ENCODE results near the gene TFAP2E.

The TFAP2E gene

DNA sequence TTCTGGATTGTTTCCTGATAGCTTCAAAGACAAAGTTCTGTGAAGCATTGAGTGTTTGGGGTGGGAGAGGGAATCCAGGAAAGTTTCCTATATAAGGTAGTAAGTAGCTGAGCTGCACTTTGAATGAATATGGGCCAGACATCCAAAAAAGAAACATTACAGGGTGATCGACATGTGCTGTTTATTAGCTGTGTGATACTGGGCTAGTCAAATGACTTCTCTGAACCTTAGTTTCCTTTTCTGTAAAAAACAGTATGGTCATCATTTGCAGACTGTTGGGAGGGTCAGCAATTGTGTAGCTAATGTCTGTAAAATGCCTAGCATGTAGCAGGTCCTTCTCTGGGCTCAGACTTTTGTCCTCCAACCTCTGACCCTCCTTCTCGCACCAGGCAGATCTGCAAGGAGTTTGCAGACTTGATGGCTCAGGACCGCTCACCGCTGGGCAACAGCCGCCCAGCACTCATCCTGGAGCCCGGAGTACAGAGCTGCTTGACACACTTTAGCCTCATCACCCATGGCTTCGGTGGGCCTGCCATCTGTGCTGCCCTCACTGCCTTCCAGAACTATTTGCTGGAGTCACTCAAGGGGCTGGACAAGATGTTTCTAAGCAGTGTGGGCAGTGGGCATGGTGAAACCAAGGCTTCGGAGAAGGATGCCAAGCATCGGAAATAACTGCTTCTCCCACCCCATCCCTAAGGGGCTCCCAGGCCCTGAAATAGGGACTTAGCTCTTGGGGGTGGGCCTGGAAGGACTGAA, 21.1 kb downstream of the TFAP2E start:
- no peak for DNase-seq (ENCODE audit: low read depth in 2 of 3, low spot score in 2 of 3)

DNA sequence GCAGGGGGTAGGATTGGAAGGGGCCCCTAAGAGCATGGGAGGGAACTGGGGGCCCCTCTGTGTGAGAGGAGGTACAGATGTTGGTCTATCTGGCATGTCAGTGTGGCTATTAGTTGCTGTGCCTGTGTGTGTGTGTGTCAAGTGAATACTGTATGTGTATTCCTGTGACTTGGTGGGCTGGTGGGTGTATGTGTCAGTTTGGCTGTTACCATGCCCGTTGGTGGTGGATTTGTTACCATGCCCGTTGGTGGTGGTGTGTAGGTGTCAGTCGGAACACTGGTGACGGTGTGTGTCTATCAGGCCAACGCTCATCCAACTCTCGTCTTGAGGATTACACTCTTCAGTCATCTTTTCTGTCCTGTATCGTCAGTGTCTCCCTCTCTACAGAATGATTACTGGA, 22.6 kb downstream of the TFAP2E start:
- no peak for DNase-seq (ENCODE audit: low read depth in 2 of 3, low spot score in 2 of 3)

DNA sequence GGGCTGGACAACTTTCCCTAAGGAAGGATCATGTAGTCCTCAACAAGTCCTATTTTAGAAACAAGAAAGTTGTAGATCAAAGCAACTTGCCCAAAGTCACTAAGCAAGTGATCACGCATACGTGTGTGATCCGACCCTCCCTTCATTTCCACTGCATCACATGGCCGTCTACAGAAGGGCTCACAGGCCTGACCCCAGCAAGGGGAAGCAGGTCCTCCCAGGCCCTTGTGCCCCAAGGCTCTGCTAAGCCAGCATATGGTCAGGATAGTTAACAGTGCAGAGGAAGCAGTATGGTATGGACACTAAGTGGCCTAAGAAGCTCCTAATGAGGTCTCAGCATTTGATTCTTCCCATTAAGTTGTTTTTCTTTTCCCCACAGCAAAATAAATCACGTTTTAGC, 24.8 kb downstream of the TFAP2E start:
- DNase-seq (ENCODE audit: low read depth in 2 of 3, low spot score in 2 of 3) = no peak

DNA sequence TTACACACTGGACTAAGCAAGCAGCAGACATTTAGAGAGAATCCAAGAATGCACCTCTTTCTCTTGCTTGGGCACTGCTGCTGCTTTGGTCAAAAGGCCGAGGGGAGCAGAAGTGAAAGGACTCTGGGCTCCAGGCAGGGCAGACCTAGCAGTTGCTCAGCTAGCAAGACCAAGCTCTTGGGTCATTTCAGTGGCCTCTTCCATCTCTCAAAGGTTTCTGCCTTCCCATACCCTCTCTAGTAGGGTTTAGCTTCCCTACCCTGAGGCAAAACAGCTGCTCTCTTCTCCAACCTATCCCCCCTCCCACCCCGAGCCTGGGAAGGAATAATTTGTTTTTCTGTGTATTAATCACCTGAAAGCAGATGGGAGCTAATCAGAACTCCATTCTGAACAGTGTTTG, 25.8 kb downstream of the TFAP2E start:
- no peak for DNase-seq (ENCODE audit: low read depth in 2 of 3, low spot score in 2 of 3)

DNA sequence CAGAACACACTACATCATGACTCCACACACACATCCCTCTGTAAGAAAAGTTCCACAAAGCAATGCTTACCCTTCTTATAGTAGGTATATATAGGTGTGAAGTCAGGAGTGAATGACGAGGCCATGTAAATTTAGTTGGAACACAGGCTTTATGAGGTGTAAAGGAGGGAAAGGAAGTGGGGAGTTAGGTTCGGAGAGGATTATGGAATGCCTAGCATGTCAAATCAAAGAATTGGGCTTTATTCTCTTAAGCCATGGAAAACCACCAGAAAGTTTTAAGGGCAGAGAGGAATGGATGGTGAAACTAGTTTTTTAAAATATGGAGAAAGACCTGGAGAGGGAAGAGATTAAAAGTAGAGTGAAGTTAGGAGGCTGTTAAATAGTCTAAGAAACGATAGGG, 26.3 kb downstream of the TFAP2E start:
- no peak for DNase-seq (ENCODE audit: low read depth in 2 of 3, low spot score in 2 of 3)

DNA sequence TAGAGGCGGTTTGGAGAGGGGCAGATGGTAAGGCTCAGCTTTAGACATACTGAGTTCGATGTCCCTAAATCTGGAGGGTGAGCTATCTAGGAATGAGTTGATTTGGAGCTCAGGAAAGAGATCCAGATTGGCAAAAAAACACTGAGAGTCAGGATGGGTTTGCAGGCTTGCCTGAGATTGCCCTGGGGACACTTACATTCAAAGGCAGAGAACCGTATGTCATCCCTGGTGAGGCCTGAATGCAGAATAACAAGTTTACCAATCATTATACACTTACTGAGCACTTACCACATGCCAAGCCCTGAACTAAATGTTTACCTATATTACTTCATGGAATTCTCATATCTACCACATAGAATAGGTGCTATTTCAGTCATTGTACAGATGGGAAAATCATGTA, 27.5 kb downstream of the TFAP2E start:
- no peak for DNase-seq (ENCODE audit: low read depth in 2 of 3, low spot score in 2 of 3)

DNA sequence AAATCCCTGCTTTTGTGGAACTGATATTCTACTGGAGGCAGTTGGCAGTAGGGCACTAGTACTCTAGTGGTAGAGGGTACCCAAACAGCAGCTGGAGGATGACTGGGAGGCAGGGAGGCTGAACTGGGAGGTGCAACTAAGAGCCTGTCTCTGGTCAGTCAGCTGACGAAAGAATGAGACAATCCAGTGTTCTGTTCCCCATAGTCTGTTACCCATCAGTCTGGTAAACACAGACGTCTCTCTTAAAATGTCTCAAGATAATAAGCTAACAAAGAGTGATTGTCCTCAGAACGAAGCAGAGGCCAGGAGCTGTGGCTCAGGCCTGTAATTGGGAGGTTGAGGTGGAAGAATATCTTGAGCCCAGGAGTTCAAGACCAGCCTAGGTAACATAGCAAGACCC, 30.4 kb downstream of the TFAP2E start:
- no peak for DNase-seq (ENCODE audit: low read depth in 2 of 3, low spot score in 2 of 3)

DNA sequence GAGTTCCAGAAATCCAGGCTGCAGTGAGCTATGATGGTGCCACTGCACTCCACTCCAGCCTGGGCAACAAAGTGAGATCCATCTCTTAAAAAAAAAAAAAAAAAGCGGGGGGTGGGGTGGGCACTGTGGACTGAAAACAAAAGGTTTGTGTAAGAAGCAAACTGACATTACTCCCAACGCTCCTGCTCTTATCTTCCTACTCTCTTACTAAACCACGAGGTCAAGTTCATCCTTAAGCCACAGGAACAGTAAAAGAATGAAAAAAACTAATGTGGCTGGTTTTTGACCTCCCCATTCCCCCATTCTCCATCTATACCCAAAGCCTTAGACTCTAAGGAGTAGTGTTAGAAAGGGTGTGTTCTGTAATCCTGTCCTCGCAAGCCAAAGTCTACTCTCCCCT, 30.8 kb downstream of the TFAP2E start:
- no peak for DNase-seq (ENCODE audit: low read depth in 2 of 3, low spot score in 2 of 3)

- no peak for DNase-seq (ENCODE audit: low read depth in 2 of 3, low spot score in 2 of 3)
Observed at GRCh38 chr1:35605071-35605866, 32.2 kb downstream of the TFAP2E start.

- no peak for DNase-seq (ENCODE audit: low read depth in 2 of 3, low spot score in 2 of 3)
Observed at GRCh38 chr1:35605867-35606182, 32.7 kb downstream of the TFAP2E start.

DNA sequence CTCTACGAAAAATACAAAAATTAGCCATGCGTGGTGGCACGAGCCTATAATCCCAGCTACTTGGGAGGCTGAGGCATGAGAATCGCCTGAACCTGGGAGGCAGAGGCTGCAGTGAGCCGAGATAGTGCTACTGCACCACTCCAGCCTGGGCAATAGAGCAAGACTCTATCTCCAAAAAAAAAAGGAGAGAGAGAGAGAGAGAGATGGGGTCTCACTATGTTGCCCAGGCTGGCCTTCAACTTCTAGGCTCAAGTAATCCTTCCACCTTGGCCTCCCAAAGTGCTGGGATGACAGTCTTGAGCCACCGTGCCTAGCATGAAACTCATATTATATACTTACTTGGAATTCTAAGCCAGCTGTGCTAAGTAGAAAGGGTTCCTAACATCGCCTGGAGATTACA, 38.5 kb downstream of the TFAP2E start:
- no peak for DNase-seq (ENCODE audit: low read depth in 2 of 3, low spot score in 2 of 3)

GRCh38 chr1:35615440-35615839, 42.3 kb downstream of the TFAP2E start:
- DNase-seq (ENCODE audit: low read depth in 2 of 3, low spot score in 2 of 3) = no peak

DNA sequence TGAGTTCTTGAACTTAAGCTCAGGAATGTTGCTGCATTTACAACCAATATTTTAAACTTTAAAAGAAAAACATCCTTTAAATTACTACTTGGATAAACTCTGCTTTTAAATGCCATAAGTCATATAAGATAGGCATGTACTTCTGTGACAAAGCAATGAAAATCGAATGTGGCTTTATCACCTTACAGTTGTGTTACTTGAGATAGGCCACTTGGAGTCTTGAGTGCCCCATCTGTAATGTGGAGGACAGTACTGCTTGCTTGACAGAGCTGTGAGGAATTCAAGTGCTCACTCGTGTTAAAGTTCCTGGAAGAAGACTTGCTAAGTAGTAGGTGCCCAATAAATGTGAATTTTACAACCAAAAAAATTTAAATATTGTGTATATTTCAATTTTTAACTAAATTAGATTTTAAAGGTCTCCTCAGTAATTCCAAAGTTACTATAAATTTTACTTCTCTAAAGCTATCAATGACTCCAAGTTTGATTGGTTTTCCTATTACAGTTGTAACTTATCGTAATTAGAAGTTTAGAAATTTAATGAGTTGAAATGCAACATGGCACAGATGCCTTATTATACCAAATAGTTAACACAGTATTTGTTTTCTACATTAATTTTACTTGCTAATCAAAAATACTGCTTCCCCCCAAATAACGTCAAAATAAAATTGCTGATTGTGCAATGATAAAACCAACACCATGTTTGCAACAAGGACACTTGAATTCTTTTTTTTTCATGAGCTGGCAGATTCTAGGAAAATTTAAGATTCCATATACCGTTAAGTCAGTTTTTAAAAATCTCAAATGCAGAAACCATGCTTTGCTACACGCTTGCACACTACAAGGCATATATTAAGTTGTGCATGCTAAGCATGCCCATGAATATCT, 46.4 kb downstream of the TFAP2E start:
- DNase-seq (ENCODE audit: low read depth in 2 of 3, low spot score in 2 of 3) = no peak

GRCh38 chr1:35622510-35623178, 49.5 kb downstream of the TFAP2E start:
- DNase-seq (ENCODE audit: low read depth in 2 of 3, low spot score in 2 of 3) = no peak

GRCh38 chr1:35623832-35624231, 50.7 kb downstream of the TFAP2E start:
- no peak for DNase-seq (ENCODE audit: low read depth in 2 of 3, low spot score in 2 of 3)

GRCh38 chr1:35629051-35629450, 55.9 kb downstream of the TFAP2E start:
- DNase-seq (ENCODE audit: low read depth in 2 of 3, low spot score in 2 of 3) = no peak

- no peak for DNase-seq (ENCODE audit: low read depth in 2 of 3, low spot score in 2 of 3)
Observed at GRCh38 chr1:35631396-35631795, 58.3 kb downstream of the TFAP2E start.

- no peak for DNase-seq (ENCODE audit: low read depth in 2 of 3, low spot score in 2 of 3)
Observed at GRCh38 chr1:35633547-35633946, 60.4 kb downstream of the TFAP2E start.

GRCh38 chr1:35637401-35637809, 64.3 kb downstream of the TFAP2E start:
- no peak for DNase-seq (ENCODE audit: low read depth in 2 of 3, low spot score in 2 of 3)

GRCh38 chr1:35640380-35641232, 67.5 kb downstream of the TFAP2E start:
- DNase-seq (ENCODE audit: low read depth in 2 of 3, low spot score in 2 of 3) = no peak

Measured in activated CD8-positive, alpha-beta memory T cell treated with anti-CD3 and anti-CD28 coated beads for 48 hours (primary cell).